Right lobe of liver (tissue), 6 donors: ENCODE results near the gene CDHR3. TPM values are rescaled to one million over a fixed set of nuclear protein-coding genes. Genes with fewer than 3 reads are reported as not detected.

Source experiments
- ATAC-seq, 4 donors: fragments of 200-7000 bp; cut with Tn5 transposase; one replicate each; pipeline ENCODE4 v1.9.1; 2020; ENCODE audit warnings: mild to moderate bottlenecking in 4 of 4, moderate library complexity in 4 of 4
- DNase-seq, 3 donors: peaks; one replicate each; pipeline ENCODE4 v3.0.0-alpha.2; 2020
- H3K27ac ChIP-seq, 3 donors: fragments of 200-600 bp; one replicate each; pipeline ENCODE4 v1.8.0; 2022
- H3K27me3 ChIP-seq, 2 donors: fragments of 200-600 bp; one replicate each; pipeline ENCODE4 v1.8.0; 2022
- H3K36me3 ChIP-seq, 4 donors: fragments of 200-600 bp; sonication (generic) in 1 of 4; one replicate each; pipeline versions ENCODE4 v1.5.1 to v1.8.0; 2017 to 2022; ENCODE audit warnings: control low read depth in 1 of 4
- H3K4me1 ChIP-seq, 4 donors: fragments of 200-600 bp; sonication (generic) in 1 of 4; one replicate each; pipeline versions ENCODE4 v1.5.1 to v1.8.0; 2017 to 2022; ENCODE audit warnings: control low read depth in 1 of 4
- H3K4me3 ChIP-seq, 3 donors: fragments of 200-600 bp; one replicate each; pipeline ENCODE4 v1.8.0; 2022
- H3K9me3 ChIP-seq, 4 donors: fragments of 200-600 bp; sonication (generic) in 1 of 4; one replicate each; pipeline versions ENCODE4 v1.5.1 to v1.8.0; 2017 to 2022; ENCODE audit warnings: control low read depth in 1 of 4
- CTCF ChIP-seq, 4 donors: fragments of 200-600 bp in 3 of 4; fragments of 450-650 bp in 1 of 4; IDR thresholded peaks; one replicate each; pipeline versions ENCODE4 v1.5.1 to v1.8.0; 2016 to 2022; ENCODE audit warnings: antibody characterized with exemption in 4 of 4, mild to moderate bottlenecking in 2 of 4
- POLR2A ChIP-seq: fragments of 450-650 bp; IDR thresholded peaks from one replicate; pipeline ENCODE4 v1.6.1; 2017; ENCODE audit warnings: antibody characterized with exemption, mild to moderate bottlenecking
- WGBS: methylation state at CpG from one replicate; pipeline ENCODE4 v1.1.6; 2018; ENCODE audit warnings: low coverage, low lambda C conversion rate; ENCODE audit not compliant: insufficient coverage; ENCODE audit errors: missing lambda C conversion rate; 5-methylcytosine and 5-hydroxymethylcytosine counted together
- intact Hi-C, 2 donors: fragments of 100-400 bp; cut with DNase I; formaldehyde crosslinking; loops; one replicate each; pipeline versions ENCODE4 v1.11.2 to v1.14.1; 2022
- total RNA-seq, 6 experiments: library from RNA; depleted of rRNA in 2 of 6; stranded (reverse); fragments of >200 nt in 2 of 6; fragmentation: NEBNext Ultra II Directional in 3 of 6; extraction: Animal tissue kit (Norgen Biotek cat#: 25700) in 3 of 6; gene quantifications; one replicate each; pipeline versions ENCODE4 v1.1.0 to v1.2.4, GENCODE V29; 2016 to 2023
- donor health status: DM: no; HTN: yes; CAD: no.
- donor health status: DM: no; HTN: no; CAD: no.
- donor health status: DM: no; HTN: no; CAD: no.
- donor health status: DM: no; HTN: yes; CAD: no.
- donor health status: DM: no; HTN: yes; CAD: no.

The CDHR3 gene
- total RNA-seq, 6 experiments from 2014 or later: 3.6 to 8.6 (median 4.5) TPM

- intact Hi-C loops: no loop called here
- 95% methylated on average over 2 of the region's 2 CpGs for WGBS
- no peaks in the 10 kb centered on the region for H3K27me3 ChIP-seq
- no peaks in the 10 kb centered on the region for H3K36me3 ChIP-seq
- H3K4me1 ChIP-seq: no peaks in the 10 kb centered on the region
- ATAC-seq: no peak
- no peak for DNase-seq
- H3K4me3 ChIP-seq: no peak overlapping the region
- no peak overlapping the region for H3K27ac ChIP-seq
- TF ChIP-seq CTCF (IDR thresholded peaks at IDR 0.05): no peak
- TF ChIP-seq POLR2A: no peak
- H3K9me3 ChIP-seq: no peaks in the 10 kb centered on the region
Measured at GRCh38 chr7:105971845-105972244, 8.8 kb downstream of the CDHR3 start.

- no peak overlapping the region for H3K27ac ChIP-seq
- H3K4me1 ChIP-seq: no peaks in the 10 kb centered on the region
- no peaks in the 10 kb centered on the region for H3K9me3 ChIP-seq
- TF ChIP-seq CTCF (IDR thresholded peaks at IDR 0.05) (no peak), POLR2A (no peak)
- no peaks in the 10 kb centered on the region for H3K27me3 ChIP-seq
- no peaks in the 10 kb centered on the region for H3K36me3 ChIP-seq
- no peak overlapping the region for H3K4me3 ChIP-seq
- no peak for DNase-seq
- no peak for ATAC-seq
- whole genome bisulfite sequencing: 63% methylated on average over 4 of the region's 4 CpGs
- intact Hi-C loops: no loop called here
Measured at GRCh38 chr7:105972276-105972675, 9.2 kb downstream of the CDHR3 start.

GRCh38 chr7:105974471-105974870, 11.4 kb downstream of the CDHR3 start:
- no peak overlapping the region for H3K27ac ChIP-seq
- no peaks in the 10 kb centered on the region for H3K36me3 ChIP-seq
- H3K4me3 ChIP-seq: no peak overlapping the region
- H3K9me3 ChIP-seq: no peaks in the 10 kb centered on the region
- no peak for ATAC-seq
- intact Hi-C loops: no loop called here
- DNase-seq: no peak
- no peaks in the 10 kb centered on the region for H3K4me1 ChIP-seq
- TF ChIP-seq CTCF (IDR thresholded peaks at IDR 0.05) (no peak), POLR2A (no peak)
- WGBS: 89% methylated on average over 3 of the region's 5 CpGs
- no peaks in the 10 kb centered on the region for H3K27me3 ChIP-seq

GRCh38 chr7:105975770-105976417, 12.8 kb downstream of the CDHR3 start:
- H3K27me3 ChIP-seq: no peaks in the 10 kb centered on the region
- 75% methylated on average over 7 of the region's 8 CpGs for WGBS
- TF ChIP-seq CTCF (IDR thresholded peaks at IDR 0.05) (no peak), POLR2A (no peak)
- no peak for ATAC-seq
- intact Hi-C loops: no loop called here
- H3K4me3 ChIP-seq: no peak overlapping the region
- no peak for DNase-seq
- H3K27ac ChIP-seq: no peak overlapping the region
- H3K9me3 ChIP-seq: no peaks in the 10 kb centered on the region
- no peaks in the 10 kb centered on the region for H3K36me3 ChIP-seq
- H3K4me1 ChIP-seq: no peaks in the 10 kb centered on the region

- Histone ChIP-seq H3K36me3 (no peaks in the 10 kb centered on the region), H3K27me3 (no peaks in the 10 kb centered on the region), H3K4me1 (no peaks in the 10 kb centered on the region), H3K9me3 (no peaks in the 10 kb centered on the region), H3K4me3 (no peak overlapping the region), H3K27ac (no peak overlapping the region)
- 85% methylated on average over 4 of the region's 4 CpGs for WGBS
- intact Hi-C loops: no loop called here
- ATAC-seq (no peak), DNase-seq (no peak)
- TF ChIP-seq POLR2A (no peak), CTCF (IDR thresholded peaks at IDR 0.05) (no peak)
Measured at GRCh38 chr7:105976868-105977267, 13.8 kb downstream of the CDHR3 start.
